HepG2 (cell line): Measurements from ENCODE around the gene PCLO.

Experiments used
- ESRRA ChIP-seq: sonication (generic); formaldehyde crosslinking; IDR thresholded peaks from 2 replicates; pipeline ENCODE4 v1.5.1; 2020; ENCODE audit warnings: mild to moderate bottlenecking, low read depth, missing genetic modification reagents
- FOXP1 ChIP-seq, 2 experiments: fragments of 450-650 bp in 1 of 2; IDR thresholded peaks; 2 replicates each; pipeline ENCODE4 v1.6.1; 2017 to 2018; ENCODE audit warnings: antibody characterized with exemption in 1 of 2
- HNF4A ChIP-seq: sonication (generic); formaldehyde crosslinking; IDR thresholded peaks from 2 replicates; pipeline ENCODE4 v1.4.0; 2020; ENCODE audit warnings: missing genetic modification reagents
- MTERF4 ChIP-seq: sonication (generic); formaldehyde crosslinking; IDR thresholded peaks from 2 replicates; pipeline ENCODE4 v1.8.0; 2023; ENCODE audit warnings: mild to moderate bottlenecking, missing genetic modification reagents
- RAD21 ChIP-seq: fragments of 450-650 bp; formaldehyde crosslinking; IDR thresholded peaks from 2 replicates; pipeline ENCODE4 v1.5.0; 2020; ENCODE audit warnings: mild to moderate bottlenecking
- SYNCRIP ChIP-seq: fragments of 200-400 bp; formaldehyde crosslinking; IDR thresholded peaks from 2 replicates; pipeline ENCODE4 v1.6.1; 2018; ENCODE audit warnings: mild to moderate bottlenecking, low read depth, low read length; ENCODE audit not compliant: insufficient read depth
- THAP11 ChIP-seq: IDR thresholded peaks from 2 replicates; pipeline ENCODE4 v1.6.1; 2016; ENCODE audit warnings: missing biosample characterization, missing genetic modification reagents
- TOE1 ChIP-seq: sonication (generic); formaldehyde crosslinking; IDR thresholded peaks from 2 replicates; pipeline ENCODE4 v1.4.0; 2020; ENCODE audit warnings: mild to moderate bottlenecking, missing genetic modification reagents
- UBTF ChIP-seq: sonication (generic); formaldehyde crosslinking; IDR thresholded peaks from 2 replicates; pipeline ENCODE4 v1.4.0; 2020; ENCODE audit warnings: mild to moderate bottlenecking, missing genetic modification reagents
- ZNF430 ChIP-seq: sonication (generic); formaldehyde crosslinking; IDR thresholded peaks from 2 replicates; pipeline ENCODE4 v1.9.0; 2021; ENCODE audit warnings: mild to moderate bottlenecking, missing genetic modification reagents
- ZNF468 ChIP-seq: sonication (generic); formaldehyde crosslinking; IDR thresholded peaks from 2 replicates; pipeline ENCODE4 v1.8.0; 2022; ENCODE audit warnings: mild to moderate bottlenecking, moderate library complexity, missing genetic modification reagents
- ZZZ3 ChIP-seq: sonication (generic); formaldehyde crosslinking; IDR thresholded peaks from 2 replicates; pipeline ENCODE4 v1.4.0; 2020; ENCODE audit warnings: missing genetic modification reagents, mild to moderate bottlenecking, borderline replicate concordance

GRCh38 chr7:83210479-83210878, 47.8 kb upstream of the PCLO start:
- TF ChIP-seq MTERF4 (CRISPR knock-in tag) (no peak), THAP11 (CRISPR knock-in tag) (no peak), RAD21 (CRISPR knock-in tag) (no peak), ESRRA (CRISPR knock-in tag) (no peak), ZNF430 (no peak), SYNCRIP (no peak), ZNF468 (CRISPR knock-in tag) (no peak), TOE1 (CRISPR knock-in tag) (no peak), ZZZ3 (CRISPR knock-in tag) (no peak), FOXP1 (IDR thresholded peaks at IDR 0.05) (no peak), FOXP1 (CRISPR knock-in tag; IDR thresholded peaks at IDR 0.05) (no peak), UBTF (CRISPR knock-in tag) (no peak), HNF4A (CRISPR knock-in tag) (no peak)
